HG02763 (cell line): ENCODE measurements around the gene SIRT5.

Experiments used
- ATAC-seq: cut with Tn5 transposase; IDR thresholded peaks from one replicate; pipeline ENCODE4 v1.9.1; 2021; ENCODE audit warnings: mild to moderate bottlenecking, moderate library complexity; ENCODE audit not compliant: unreplicated experiment

Gene SIRT5

GRCh38 chr6:13586603-13587542 lies 12.5 kb downstream of the SIRT5 start:
- no peak for ATAC-seq

GRCh38 chr6:13589801-13590200 lies 15.4 kb downstream of the SIRT5 start:
- ATAC-seq, result no peak

- no peak for ATAC-seq
Observed at GRCh38 chr6:13590574-13591153, 16.3 kb downstream of the SIRT5 start.

- ATAC-seq, result no peak
Observed at GRCh38 chr6:13591205-13591921, 17.0 kb downstream of the SIRT5 start.

- no peak for ATAC-seq
Observed at GRCh38 chr6:13593103-13593502, 18.7 kb downstream of the SIRT5 start.

- ATAC-seq, result no peak
Observed at GRCh38 chr6:13593720-13594119, 19.3 kb downstream of the SIRT5 start.

GRCh38 chr6:13597073-13597472 lies 22.7 kb downstream of the SIRT5 start:
- ATAC-seq, result no peak

GRCh38 chr6:13600036-13600435 lies 25.6 kb downstream of the SIRT5 start:
- ATAC-seq, result no peak

- no peak for ATAC-seq
Observed at GRCh38 chr6:13604135-13604534, 29.7 kb downstream of the SIRT5 start.

GRCh38 chr6:13604546-13605416 lies 30.4 kb downstream of the SIRT5 start:
- no peak for ATAC-seq

GRCh38 chr6:13605634-13606033 lies 31.2 kb downstream of the SIRT5 start:
- no peak for ATAC-seq

GRCh38 chr6:13611715-13612114 lies 37.3 kb downstream of the SIRT5 start:
- ATAC-seq, result no peak

GRCh38 chr6:13613029-13613594 lies 38.7 kb downstream of the SIRT5 start:
- no peak for ATAC-seq

- peak; percentile 25 for ATAC-seq
Observed at GRCh38 chr6:13614126-13614925, 39.9 kb downstream of the SIRT5 start.

GRCh38 chr6:13614926-13615791 lies 40.8 kb downstream of the SIRT5 start, which contains the start of gene NOL7:
Gene NOL7, plus strand, starts transcription at chr6:13615335. Its CDS starts 24 bp downstream, at chr6:13615359.
- peak; percentile 91 for ATAC-seq

GRCh38 chr6:13615792-13616120 lies 41.4 kb downstream of the SIRT5 start:
- no peak for ATAC-seq

GRCh38 chr6:13617066-13617465 lies 42.7 kb downstream of the SIRT5 start:
- no peak for ATAC-seq

- no peak for ATAC-seq
Observed at GRCh38 chr6:13624871-13625288, 50.5 kb downstream of the SIRT5 start.
